Esophagus mucosa (tissue), 1 donor: Measurements from ENCODE around the gene KRT23. TPM values are rescaled to one million over a fixed set of nuclear protein-coding genes. Genes with fewer than 3 reads are reported as not detected.
A peak's percentile ranks its signal among the peaks of the same experiment; 100 is the strongest.

ENCODE experiments used
- ATAC-seq: fragments of 200-7000 bp; cut with Tn5 transposase; one replicate; pipeline ENCODE4 v1.9.1; 2020
- total RNA-seq: library from RNA; stranded (reverse); gene quantifications from one replicate; pipeline ENCODE4 v1.2.4, GENCODE V29; 2023
- donor health status: DM: yes; HTN: yes; CAD: no.

The KRT23 gene
- total RNA-seq, 1 donor from 2014 or later = 3.1 TPM

DNA sequence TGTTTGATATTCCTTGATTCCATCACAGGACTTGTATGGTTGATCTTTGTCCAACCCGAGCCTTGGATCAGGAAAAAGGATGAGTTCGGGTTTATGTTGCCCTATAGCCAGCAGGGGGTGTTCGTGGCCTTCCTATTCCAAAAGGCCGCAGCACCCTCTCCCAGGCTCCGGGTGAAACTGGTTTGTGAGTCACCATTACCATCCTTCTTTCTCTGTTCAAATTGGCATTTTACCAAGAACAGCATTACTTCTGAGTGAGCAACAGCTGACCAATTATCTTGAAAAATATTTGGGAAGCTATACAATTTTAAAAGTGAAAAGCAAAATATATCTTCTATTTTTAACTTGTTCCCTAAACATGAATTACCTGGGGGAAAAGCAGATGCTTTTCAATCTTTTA is 28.1 kb downstream of the KRT23 start:
- peak; percentile 96 for ATAC-seq

DNA sequence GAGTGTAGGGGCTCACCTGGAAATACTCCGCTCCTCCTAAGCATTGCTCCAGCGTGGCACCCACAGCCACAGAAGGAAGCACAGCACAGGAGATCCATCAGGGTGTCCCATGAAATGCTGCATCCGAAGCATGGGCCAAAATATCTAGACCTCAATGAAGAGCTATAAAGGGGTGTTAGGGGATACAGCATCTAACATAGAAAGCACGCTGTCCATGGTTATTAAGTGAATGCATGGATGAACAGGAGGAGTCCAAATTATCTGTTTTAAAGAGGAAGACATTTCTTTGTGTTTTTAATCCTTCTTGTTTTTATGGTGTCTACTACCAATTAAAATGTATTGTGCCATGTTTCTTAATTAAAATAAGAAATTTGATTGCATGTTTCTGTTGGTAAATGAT is 30.8 kb downstream of the KRT23 start:
- ATAC-seq = no peak

DNA sequence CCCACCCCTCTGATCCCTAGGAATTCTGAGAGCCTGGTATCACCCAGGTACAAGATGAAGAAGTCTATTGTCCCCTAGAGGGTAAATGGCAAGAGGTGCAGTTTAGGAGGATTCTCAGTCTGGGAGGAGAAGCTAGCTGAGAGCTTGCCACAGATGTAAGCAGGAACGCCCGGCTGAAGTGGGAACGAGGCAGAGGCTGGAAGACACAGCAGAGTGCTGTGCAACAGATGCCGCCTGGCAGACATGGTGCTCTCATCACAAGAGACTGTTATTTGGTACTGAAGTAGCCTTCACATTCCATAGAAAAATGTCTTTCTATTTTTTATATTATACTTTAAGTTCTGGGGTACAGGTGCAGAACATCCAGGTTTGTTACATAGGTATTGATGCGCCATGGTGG is 32.1 kb downstream of the KRT23 start:
- no peak for ATAC-seq

DNA sequence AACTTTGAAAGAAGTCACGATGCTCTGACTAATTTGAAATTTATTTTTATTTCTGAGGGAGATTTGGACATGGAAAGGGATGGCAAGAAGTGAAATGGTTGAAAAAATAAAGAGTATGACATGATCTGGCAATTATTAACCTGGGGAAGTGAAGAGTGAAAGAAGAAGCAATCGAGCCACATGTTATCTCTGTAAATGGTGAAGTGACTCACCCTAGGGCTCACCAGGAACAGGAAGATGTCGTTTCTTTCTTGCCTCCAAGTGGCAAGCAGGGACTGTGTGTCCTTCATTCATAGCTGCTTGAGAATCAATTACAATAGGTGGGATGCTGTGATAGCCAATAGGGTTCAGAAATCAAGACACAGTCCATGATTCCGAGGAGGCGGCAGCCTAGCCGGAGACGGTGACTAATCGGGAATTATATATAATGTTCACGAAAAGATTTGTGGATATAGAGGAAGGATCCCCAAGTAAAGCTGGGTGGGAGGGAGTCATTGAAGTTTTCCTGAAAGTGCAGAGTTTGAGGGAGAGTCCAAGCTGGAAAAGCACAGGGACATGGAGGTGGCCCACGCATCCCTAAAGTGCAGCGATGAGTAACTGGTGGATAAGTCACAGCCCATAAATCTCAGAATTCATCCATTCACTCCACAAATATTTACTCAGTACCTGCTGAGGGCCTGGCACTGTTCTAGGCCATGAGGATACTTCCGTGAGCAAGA is 34.2 kb downstream of the KRT23 start:
- peak; percentile 91 for ATAC-seq

DNA sequence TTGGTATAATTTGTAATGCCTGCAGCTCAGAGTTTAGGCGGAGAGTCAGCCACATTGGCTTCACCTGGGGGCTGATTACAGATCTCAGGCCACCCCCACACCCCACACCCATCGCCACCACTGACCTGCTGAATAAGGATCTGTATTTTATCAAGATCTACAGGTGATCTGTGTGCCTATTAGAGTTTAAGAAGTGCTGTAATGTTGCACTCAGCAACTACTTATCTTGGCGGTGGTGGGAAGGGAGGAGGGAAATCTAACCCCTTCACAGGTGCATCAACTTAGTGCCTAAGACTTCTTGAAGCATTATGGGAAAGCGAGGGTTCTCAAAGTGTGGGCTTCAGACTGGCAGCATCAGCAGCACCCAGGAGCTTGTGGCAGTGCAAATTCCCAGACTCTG is 34.9 kb downstream of the KRT23 start:
- ATAC-seq = no peak

DNA sequence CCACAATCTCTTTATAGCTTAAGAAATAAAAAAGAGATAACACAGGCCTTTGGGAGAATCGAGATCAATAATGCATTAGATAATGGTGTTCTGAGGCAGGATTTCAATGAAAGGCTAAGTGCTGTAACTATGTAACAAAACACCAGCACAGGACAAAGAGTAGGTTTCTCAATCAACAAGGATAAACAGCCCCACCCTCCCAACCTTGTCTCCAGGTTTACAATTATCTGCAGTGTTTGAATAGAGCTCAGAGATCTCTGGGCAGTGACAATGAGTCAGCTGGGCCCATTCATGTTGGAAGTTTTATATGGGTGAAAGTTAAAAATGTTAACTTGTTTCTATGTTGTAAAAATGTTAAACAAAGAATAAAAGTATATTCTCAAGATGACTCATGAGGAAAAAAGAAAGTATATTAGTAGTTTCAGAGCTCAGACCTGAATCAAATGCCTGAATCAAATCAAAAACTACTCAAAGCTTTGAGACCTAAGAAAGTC is 35.4 kb downstream of the KRT23 start:
- peak; percentile 73 for ATAC-seq

DNA sequence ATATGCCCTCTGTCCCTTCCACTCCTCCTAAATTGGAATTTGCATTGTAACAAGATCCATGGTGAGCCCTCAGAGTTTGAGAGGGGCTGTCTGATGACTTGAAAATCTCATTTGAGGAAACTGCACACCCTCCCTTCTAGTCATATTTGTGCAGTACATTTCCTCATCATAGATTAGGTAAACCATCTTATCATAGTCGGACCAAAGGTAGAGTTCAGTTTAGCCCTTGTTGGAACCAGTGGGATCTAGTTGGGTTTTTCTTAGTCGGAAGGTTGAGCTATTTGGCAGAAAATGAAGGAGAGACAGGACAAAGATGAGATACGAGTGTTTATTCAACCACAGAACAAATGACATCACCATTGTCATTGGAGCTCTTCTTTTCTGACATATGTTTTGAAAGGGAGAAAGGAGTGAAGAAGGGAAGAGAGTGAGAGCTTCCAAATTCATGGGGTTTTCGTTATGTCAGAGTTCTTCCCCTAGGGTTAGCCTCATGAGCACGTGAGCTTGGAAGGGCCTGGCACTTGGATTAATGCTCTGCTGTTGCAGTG is 36.6 kb downstream of the KRT23 start:
- no peak for ATAC-seq

DNA sequence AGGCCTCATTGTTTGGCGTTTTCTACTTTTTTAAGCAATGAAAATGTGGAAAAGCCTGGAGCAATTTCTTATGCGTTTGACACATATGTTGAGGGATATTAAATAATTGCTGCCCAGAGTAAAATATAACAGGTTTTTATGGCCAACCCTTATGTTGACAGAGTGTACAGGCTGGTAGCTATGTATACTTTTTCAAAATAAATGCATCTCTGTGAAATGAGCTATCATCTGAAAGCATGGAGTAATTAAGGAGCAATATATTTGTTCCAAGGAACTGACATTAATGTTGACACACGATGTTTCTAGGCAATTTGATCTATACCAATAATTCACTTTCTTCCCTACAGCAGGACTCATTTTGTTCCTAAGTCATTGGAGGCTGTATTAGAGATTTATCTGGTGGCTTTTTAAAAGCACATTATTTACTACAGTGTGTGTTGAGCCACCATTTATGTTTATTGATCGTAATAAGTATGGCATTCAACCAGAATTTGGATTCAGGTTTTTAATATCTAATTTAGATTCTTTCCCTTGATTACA is 40.5 kb downstream of the KRT23 start:
- no peak for ATAC-seq

DNA sequence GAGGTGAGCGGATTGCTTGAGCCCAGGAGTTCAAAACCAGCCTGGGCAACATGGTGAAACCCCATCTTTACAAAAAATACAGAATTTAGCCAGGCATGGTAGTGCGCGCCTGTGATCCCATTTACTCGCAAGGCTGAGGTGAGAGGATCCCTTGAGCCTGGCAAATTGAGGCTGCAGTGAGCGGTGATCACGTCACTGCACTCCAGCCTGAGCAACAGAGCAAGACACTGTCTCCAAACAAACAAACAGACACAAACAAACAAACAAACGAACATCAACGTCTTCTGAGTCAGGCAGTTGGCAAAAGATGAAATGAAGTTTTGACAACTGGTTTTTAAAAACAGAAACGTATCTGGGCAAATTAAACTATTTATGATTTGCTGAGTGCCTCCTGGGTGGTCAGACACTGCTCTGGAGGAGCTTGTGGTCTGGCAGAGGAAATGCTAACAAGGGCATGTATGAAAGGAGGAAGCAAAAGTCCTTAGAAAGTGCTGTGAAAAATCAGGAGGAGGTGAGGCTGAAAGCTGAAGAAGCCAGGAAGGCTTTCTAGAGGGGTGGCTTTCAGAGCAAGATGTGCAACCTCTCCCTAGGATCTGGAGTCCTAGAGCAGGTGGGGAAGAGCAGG is 42.2 kb downstream of the KRT23 start:
- ATAC-seq = no peak

DNA sequence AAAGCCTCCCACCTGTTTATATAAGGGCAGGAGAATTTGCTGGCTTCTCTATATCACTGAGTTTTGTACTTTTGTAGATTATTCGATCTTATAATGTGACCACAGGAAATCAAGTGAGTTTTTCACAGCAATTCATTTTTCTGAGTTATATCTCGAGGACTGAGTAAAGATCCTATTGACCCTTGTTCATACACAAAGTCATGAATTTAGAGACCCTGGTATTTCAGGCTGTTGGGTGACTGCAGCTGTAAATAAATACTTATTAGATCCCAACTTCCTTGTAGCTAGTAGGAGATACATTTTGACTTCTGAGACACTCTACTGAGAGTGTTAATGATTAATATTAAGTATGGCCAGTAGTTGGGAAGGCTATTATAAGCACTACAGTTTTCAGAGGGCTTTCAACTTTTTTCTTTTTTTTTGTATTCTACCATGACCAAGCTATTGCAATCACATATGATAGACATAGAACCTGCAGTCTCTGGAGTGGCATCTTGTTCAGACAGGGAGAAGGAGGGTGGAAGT is 49.2 kb downstream of the KRT23 start:
- no peak for ATAC-seq

DNA sequence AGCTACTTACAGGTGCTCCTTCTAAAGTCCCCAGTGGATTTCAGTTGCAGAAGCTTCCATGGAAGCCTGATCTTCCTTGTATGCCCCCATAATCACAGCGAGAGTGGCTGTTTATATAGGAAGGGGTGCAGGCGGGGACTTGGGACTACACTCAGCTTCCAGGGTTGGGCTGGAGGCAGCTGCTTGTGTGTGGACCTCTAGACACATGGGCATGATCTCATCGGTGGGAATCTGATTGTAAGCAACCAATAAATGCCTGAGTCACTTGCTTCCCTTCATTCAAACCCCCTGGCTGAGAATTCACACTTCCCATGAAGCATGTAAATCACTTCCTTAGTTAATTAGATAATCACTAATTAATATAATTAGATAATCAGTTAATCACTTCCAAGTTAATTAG is 51.4 kb downstream of the KRT23 start:
- no peak for ATAC-seq

DNA sequence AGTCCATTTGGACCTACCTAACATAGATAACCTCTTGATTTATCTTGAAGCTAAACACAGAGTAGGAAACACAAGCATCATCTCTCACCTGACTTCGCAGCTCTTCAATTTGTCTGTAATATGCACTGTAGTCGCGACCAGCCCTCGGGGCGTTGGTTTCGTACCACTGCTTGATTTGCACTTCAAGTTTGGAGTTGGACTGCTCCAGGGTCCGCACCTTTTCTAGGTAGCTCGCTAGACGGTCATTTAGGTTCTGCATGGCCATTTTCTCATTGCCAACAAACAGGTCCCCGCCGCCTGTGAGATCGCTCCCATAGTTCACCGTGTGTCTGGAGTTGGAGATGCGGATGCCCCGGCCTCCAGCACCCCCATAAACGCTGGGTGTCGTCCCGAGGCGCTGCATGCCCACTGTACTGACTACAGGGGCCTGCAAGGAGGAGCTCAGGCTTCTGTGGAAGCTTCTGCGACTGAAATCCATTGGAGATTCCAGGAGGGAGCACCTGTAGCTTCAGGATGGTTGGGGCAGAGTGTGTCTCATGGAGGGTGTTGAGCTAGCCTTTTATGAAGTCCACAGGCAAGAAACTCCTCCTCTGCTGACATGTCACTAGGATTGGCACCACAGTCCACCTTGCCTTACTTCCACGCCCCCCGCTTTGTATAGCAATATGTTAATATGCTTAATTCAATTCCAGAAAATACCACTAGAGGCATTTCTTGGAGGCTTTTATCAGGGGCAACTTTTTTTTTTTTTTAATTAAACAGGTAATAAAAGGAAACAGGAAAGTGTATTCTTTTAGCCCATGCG is 52.5 kb downstream of the KRT23 start, which contains the start of gene KRT20:
Gene KRT20 (minus strand): TSS at position 535 of the 805 bp plus-strand sequence. CDS start 57 bp downstream, at position 478.
- no peak for ATAC-seq

DNA sequence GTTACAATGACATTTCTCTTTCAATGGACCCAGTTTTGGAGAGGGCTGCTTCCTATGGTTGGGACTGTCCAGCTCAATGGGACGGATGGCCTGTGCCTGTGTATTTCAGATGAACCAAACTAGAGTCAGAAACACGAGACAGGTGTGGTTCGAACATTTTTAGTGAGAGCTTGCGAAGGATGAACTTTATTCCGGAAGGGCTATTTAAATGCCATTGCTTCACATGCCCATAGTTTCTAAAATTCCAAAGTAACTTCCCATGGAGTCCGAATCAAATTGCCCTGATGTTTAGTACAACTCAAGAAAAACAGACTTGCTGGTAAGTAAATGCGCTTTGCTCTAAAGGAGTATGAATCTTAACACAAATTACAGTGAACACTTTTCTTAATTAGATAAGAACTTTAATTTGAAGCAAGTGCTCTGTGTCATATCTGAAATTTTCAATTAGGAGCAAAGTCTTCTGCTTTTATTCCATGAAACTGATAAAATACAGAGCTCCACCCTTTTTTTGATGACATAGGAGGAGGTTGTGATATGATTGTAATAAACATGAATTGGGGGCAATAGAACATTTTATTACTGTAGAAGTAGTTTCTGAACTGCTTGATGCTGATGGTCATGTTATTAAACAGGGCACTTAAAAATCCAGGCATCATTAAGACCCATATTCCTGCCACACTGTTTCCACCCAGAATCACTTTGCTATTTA is 53.7 kb downstream of the KRT23 start:
- ATAC-seq = no peak

DNA sequence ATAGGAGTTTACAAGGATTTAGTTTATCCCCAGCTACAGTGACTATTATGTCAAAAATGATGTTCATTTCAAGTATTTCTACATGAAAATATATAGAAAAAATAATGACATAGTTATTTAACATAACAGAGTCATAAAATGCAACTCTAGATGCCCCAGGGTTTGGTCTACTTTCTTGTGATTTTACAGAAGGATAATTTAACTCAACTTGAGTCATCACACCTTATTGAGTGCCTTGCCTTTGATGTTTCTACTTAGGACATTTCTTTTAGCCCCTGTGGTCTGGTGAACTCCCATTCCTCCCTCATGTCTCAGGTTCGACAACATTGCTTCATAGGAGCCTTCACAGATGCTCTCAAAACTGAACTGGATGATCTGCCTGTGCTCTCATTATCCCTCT is 54.4 kb downstream of the KRT23 start:
- no peak for ATAC-seq

DNA sequence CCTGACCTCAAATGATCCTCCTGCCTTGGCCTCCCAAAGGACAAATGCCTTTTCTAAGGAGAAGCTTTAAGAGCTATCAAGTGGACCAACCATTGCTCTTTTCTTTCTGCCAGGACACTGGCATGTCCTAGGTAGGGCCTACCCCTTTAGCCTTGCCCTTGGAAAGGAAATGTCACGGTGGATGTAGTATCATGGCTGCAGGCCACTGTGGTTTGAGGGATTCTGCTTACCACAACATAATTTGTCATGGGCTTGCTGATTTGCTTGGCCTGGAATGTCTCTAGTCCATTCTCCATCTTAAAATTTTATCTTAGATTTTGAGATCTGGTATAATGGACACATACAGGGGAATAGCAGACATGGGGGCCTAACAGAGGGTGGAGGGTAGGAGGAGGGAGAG is 58.4 kb downstream of the KRT23 start:
- no peak for ATAC-seq

DNA sequence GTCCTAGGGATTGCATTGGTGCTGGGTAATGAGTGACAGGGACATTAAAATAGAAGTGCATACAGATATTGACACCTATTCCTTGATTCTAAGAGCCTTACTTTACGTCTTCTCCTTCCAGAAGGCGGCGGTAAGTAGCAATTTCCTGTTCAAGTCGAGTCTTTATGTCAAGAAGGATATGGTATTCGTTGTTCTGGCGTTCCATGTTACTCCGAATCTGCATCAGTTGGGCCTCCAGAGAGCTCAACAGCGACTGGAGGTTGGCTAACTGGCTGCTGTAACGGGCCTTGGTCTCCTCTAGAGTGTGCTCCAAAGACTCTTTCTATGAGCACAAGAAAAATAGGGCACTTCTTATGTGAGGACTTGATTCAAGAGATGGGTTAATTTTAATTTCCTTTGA is 59.4 kb downstream of the KRT23 start:
- no peak for ATAC-seq

DNA sequence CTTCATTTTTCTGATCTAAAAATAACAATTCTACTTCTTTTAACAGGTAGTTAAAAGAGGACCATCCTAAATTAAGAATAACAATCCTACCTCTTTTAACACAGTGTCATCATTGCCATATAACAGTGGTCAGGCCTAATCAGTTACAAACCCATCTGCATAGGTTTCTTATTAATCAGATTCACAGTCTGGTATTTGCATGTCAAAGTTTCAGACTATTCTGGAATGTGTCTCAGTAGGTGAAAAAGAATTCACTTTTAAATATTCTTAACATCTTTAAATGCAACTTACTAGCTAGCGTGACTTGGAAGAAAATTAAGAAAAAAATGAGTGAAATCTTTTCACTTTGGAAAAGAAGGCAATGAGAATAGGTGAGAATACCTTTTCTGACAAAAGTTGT is 63.6 kb downstream of the KRT23 start:
- no peak for ATAC-seq

DNA sequence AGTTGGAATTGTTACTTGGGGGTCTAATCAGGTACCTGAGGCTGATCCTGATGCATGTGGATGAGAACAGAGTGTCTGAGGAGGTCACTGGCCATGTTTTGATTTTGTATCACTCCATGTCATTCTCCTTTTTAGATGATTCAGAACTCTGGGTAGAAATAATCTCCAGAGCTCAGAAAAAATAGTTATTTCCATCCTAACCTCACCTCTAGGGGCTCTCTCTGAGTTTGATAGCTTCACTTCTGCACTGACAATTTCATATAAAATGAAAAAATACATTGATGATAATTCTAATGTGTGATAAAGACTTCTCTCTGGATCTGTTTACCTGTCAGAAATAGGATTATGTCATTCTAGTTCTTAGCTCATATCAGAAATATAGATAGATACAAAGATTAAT is 64.2 kb downstream of the KRT23 start:
- ATAC-seq = no peak
